GM19099 (cell line): ENCODE results near the gene LETM1.

Experiments used
- POLR2A ChIP-seq: IDR thresholded peaks from 3 replicates; pipeline ENCODE4 v1.6.1; 2011; ENCODE audit warnings: low read depth; ENCODE audit not compliant: insufficient read length; ENCODE audit errors: extremely low read depth

LETM1 gene

DNA sequence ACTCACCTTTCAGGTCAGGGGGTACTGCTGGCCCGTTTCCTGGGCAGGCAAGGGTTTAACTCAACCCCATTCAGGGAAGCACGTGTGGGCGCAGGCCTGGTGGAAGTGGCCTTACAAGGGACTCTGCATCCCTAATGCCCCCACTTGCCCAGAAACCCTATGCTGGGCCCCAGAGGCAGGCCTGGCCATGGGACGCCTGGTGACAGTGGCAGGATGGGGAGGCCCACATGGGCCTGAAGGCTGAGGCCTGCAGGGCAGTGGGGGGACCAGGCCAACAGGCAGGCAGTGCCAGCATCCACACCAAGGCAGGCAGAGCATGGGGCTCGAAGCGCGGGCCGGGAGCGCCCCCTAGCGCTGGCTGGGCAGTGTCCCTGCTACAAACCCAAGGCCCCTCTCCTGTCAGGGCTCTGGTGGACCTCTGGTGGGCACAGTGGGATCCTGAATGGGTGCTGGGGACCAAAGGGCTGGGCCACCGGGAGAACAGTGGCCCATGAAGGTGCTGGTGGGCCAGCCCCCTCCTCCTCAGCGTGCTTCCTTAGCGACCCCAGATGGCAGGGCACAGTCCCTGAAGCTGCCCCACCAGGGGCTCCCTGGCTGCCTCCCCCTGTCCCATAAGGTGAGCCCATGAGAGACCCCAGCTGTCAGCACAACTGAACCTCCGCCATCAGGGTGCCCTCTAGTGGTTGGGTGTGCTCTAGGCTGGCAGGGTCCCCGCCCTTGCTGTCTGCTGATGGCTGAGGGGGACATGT lies 46.0 kb downstream of the LETM1 start:
- TF ChIP-seq POLR2A = no peak

DNA sequence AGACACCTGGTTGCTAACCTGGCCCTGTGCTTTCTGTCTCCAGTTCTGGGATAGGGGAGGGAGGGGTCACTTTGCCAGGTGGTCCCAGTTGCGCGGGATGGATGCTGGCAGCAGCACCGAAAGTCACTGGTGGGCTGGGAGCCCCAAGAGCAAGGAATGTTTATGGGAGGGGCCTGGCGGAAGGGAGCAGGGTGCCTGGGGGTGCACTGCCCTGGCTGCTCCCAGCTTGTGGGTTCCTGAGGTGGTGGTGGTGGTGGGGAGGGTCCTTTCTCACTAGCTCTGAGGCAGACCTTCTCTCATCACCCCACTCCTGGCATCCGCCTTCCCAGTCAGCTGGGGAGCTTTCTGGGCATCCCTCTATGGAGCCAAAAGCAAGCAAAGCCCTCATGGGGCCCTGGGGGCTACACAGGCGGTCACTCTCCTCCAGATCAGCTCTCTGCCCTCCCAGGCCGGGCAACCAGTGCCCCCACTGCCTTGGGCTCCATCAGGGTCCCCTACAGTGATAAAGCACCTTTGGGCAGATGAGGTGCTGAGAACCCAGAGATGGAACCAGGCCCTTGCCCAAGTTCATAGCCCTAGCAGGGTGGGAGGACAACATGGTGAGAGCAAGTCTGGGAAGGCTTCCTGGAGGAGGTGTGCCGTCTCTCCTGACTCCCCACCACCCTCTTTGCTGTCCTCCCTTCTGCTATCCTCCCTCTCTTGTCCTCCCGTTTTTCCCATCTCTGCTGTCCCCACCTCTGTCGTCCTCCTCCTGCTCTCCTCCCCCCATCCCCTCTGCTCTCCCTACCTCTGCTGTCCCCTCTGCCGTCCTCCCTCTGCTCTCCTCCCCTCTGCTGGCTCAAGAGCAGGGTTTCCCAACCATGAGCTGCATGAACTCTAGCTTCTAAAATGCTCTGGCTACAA lies 46.9 kb downstream of the LETM1 start:
- no peak for TF ChIP-seq POLR2A

GRCh38 chr4:1808396-1808795 lies 47.6 kb downstream of the LETM1 start:
- no peak for TF ChIP-seq POLR2A

- no peak for TF ChIP-seq POLR2A
Observed at GRCh38 chr4:1807332-1807777, 48.6 kb downstream of the LETM1 start.

DNA sequence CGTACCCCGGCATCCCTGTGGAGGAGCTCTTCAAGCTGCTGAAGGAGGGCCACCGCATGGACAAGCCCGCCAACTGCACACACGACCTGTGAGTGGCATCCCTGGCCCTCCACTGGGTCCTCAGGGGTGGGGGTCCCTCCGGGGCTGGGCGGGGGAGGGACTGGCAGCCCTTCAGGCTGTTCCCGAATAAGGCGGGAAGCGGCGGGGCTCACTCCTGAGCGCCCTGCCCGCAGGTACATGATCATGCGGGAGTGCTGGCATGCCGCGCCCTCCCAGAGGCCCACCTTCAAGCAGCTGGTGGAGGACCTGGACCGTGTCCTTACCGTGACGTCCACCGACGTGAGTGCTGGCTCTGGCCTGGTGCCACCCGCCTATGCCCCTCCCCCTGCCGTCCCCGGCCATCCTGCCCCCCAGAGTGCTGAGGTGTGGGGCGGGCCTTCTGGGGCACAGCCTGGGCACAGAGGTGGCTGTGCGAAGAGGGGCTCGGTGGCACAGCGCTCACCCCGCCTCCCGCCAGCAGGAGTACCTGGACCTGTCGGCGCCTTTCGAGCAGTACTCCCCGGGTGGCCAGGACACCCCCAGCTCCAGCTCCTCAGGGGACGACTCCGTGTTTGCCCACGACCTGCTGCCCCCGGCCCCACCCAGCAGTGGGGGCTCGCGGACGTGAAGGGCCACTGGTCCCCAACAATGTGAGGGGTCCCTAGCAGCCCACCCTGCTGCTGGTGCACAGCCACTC lies 49.2 kb downstream of the LETM1 start:
- no peak for TF ChIP-seq POLR2A

DNA sequence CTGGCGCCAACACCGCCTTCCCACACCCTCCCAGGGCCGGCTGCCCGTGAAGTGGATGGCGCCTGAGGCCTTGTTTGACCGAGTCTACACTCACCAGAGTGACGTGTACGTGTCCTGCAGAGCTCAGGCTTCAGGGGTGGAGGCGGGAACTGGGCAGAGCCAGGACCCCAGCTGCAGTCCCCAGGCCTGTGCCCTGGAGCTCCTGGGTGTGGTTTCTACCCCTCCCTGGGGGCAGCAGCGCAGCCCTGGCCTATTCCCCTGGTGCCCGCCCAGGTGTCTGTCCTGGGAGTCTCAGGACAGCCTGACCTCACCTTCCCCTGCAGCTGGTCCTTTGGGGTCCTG lies 49.8 kb downstream of the LETM1 start:
- TF ChIP-seq POLR2A = no peak

DNA sequence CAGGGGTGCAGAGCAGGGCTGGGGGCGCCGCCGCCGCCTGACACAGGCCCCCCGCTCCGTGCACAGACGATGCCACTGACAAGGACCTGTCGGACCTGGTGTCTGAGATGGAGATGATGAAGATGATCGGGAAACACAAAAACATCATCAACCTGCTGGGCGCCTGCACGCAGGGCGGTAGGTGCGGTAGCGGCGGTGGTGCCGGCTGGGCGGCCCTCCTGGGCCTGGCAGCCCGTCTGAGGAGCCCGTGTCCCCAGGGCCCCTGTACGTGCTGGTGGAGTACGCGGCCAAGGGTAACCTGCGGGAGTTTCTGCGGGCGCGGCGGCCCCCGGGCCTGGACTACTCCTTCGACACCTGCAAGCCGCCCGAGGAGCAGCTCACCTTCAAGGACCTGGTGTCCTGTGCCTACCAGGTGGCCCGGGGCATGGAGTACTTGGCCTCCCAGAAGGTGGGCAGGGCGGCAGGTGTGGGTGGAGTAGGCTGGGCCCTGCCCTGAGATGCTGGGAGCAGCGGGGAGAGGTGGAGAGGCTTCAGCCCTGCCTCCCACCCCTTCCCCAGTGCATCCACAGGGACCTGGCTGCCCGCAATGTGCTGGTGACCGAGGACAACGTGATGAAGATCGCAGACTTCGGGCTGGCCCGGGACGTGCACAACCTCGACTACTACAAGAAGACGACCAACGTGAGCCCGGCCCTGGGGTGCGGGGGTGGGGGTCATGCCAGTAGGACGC lies 50.3 kb downstream of the LETM1 start:
- no peak for TF ChIP-seq POLR2A

GRCh38 chr4:1804638-1805492 lies 51.1 kb downstream of the LETM1 start:
- TF ChIP-seq POLR2A = no peak

- no peak for TF ChIP-seq POLR2A
Observed at GRCh38 chr4:1803523-1804423, 52.2 kb downstream of the LETM1 start.

DNA sequence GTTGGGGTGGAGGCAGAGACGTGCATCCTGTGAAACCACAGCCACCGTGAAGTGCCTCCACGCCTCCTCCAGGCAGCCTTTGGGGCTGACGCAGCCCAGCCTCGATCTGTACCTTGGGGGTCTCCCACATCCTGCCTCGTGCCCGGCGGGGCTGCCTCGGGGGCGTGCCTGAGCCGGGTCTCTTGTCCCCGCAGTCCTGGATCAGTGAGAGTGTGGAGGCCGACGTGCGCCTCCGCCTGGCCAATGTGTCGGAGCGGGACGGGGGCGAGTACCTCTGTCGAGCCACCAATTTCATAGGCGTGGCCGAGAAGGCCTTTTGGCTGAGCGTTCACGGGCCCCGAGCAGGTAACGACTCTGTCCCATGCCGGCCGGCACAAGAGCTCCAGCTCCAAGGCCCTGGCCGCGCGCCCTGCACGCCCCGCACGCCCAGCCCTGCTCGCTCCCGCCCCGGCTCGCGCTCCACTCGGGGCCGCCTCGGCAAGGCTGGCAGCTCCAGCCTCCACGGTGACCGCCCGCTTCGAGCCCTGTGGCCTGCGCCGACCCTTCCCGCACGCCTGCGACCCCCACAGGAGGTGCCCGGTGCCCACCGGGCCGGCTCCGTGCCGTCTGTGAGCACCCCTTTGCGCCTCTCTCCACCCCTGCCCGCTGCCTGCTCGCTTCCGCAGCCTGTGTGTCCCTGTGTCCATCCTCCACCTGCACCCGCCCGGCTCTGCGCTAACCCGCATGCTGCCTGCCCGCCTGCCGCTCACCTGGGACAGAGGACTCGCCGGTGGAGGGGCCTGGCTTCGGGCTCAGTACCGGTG lies 53.0 kb downstream of the LETM1 start:
- TF ChIP-seq POLR2A = no peak

DNA sequence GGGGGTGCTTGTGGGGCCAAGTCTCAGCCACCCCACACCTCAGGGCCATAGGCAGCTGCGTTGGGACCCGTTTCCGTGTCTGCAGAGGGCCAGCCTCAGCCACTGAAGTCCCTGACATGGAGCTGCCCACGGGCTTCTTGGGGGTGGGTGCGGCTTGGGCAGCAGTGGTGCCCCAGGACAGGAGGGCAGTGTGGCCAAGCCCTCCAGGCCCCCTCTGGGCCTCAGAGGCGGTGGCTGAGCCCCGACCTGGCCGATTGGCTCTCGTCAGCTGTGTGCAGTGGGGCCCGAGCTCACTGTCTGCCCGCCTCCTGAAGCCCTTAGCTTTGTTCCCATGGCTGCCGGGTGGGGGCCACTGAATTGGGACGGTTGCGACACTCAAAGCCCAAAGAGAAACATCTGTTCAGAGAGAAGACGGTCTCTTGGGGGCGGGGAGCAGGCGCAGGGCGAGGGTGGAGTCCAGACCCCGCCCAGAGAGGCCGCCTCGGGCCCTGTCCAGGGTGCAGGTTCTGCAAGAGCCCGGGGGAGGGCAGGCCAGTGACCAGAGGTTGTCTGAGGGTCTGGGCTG lies 53.7 kb downstream of the LETM1 start:
- TF ChIP-seq POLR2A = no peak

DNA sequence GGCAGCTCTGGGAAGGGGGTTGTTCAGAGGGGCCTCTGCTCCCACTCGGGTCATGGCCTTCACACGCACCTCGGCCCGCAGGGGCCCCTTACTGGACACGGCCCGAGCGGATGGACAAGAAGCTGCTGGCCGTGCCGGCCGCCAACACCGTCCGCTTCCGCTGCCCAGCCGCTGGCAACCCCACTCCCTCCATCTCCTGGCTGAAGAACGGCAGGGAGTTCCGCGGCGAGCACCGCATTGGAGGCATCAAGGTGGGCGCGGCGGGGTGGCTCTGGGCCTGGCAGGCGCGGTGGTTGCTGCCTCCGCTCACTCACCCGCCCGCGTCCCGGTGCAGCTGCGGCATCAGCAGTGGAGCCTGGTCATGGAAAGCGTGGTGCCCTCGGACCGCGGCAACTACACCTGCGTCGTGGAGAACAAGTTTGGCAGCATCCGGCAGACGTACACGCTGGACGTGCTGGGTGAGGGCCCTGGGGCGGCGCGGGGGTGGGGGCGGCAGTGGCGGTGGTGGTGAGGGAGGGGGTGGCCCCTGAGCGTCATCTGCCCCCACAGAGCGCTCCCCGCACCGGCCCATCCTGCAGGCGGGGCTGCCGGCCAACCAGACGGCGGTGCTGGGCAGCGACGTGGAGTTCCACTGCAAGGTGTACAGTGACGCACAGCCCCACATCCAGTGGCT lies 54.5 kb downstream of the LETM1 start:
- no peak for TF ChIP-seq POLR2A

DNA sequence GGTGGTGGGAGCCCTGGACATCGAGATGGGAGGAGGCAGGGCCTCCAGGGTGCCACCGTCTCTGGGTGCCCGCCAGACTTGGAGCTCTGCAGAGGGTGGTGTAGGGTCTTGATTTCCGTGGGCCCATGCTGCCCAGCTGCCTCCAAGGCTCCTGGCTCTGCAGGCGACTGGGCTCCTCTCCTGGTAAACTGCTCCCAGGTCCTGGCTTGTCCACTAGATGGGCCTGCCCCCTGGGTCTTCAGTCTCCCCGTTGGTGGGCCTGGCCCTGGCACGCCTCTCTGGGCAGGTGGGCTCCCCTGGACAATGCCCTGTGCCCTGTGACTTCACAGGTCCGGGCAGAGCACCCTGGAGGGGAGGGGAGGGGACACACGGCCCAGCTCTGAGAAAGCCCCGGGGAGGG lies 55.2 kb downstream of the LETM1 start:
- no peak for TF ChIP-seq POLR2A
